Stimulated activated CD4-positive, alpha-beta T cell treated with anti-CD3 and anti-CD28 coated beads, Interleukin-4, amount 100 ng/mL, for 24 hours (primary cell): ENCODE measurements around the gene NACA.
A peak's percentile ranks its signal among the peaks of the same experiment; 100 is the strongest.
"Not testable (repeated sequence)": the region's sequence is repeated elsewhere in the genome, so short reads cannot be mapped to it uniquely, and the experiment has no call there.

Experiments
- DNase-seq: peaks from one replicate; pipeline ENCODE4 v3.0.0-alpha.2; 2020

Gene NACA

GRCh38 chr12:56724972-56725722 is at the start of gene NACA:
Gene NACA (minus strand): TSS chr12:56725299. CDS start chr12:56724521, 778 bp downstream.
- peak; percentile 99 for DNase-seq

GRCh38 chr12:56773113-56773512 is 48.0 kb upstream of the NACA start:
- DNase-seq, result no peak

DNA sequence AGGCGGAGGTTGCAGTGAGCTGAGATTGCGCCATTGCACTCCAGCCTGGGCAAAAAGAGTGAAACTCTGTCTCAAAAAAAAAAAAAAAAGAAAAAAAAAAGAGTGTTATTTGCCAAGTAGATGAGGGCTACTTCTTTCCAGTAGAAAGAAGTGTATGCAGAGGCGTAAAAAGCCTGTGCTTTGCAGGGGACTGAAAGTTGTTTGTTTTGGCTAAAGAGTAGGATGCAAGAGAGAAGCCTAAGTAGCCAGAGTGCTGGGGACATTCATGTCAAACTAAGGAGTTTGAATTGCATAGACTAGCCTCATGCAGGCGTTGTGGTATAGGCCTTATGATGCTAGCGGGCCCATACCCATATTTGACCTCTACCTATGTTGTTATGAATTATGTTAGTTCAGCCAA is 47.5 kb upstream of the NACA start:
- no peak for DNase-seq

DNA sequence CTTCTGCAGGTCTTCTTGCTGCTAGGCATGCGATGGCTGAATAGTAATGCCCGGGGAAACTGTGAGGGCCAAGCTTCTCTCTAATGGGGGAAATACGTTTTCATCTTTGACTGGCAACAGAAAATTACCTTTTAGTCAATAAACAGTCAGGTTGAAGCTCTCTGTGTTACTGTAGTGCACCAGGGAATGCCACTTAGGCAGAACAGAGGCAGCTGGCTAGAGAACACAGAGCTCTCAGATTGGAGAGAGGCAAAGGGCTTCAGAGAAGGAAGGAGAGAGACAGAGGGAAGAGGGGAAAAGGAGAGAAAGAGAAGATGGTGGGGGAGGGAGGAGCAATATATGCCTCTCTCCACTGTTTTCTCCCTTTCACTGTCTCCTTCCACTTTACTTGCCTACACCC is 44.8 kb upstream of the NACA start:
- no peak for DNase-seq

DNA sequence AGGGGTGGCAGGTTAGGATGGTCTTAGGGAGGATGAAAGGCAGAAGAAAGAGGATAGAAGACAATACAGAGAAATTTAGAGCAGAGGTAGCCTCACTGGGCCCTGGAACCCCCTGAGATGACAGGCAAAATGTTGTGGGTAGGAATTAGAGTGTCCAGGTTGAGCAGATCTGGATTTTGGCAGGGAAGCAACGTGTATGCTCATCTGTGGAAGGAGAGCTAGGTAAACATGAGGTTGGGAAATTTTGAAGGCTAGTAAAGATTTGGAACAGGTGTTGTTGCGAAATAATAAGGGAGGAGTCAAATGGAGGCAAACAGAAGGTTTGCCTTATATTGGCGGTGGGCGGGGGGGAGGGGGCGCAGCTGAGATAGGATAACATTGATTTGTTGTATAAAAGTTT is 43.3 kb upstream of the NACA start:
- DNase-seq, result no peak

- DNase-seq, result no peak
Observed at GRCh38 chr12:56766535-56766934, 41.4 kb upstream of the NACA start.

DNA sequence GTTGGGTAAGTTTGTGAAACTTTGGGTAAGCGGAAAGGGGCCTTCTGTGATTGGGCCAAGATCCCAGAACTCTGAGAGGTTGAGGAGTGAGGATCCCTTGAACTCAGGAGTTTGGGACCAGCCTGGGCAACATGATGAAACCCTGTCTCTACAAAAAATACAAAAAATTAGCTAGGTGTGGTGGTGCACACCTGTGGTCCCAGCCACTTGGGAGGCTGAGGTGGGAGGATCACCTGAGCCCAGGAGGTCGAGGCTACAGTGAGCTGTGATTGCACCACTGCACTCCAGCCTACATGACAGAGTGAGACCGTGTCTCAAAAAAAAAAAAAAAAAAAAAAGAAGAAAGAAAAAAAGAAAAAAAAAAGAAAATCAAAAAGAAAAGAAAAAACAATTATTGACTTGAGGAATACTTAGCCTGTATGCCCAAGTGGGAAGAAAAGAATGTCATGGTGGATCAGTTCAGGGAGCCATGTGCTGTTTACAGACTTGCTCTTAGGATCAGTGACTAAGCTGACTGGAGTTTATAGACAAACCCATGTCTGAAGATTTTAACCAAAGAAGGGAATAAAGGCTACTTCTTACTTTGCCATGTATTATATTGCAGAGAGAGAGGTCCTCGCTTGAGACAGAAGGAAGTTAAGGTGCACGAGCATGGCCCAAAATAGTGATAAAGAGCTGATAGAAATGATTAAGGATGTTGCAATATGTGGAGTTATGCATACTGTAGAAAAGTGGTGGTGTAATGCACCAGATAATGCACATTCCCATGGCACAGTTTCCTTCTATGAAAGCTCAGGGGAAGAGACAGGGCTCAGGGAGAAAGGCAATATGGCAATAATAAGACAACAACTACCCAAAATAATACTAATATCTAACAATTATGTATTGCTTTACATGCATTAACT is 38.9 kb upstream of the NACA start:
- no peak for DNase-seq

DNA sequence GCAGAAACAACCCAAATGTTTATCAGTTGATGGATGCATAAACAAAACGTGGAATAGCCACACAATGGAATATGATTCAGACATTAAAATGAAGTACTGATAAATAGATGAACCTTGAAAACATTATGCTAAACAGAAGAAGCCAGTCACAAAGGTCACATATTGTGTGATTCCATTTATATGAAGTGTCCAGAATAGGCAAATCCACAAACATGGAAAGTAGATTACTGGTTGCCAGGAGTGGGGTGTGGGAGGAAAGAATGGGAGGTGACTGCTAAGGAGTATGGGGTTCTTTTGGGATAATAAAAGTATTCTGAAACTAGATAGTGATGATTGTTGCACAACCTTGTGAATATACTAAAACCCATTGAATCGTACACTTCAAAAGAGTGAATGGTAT is 36.7 kb upstream of the NACA start:
- DNase-seq, result no peak

DNA sequence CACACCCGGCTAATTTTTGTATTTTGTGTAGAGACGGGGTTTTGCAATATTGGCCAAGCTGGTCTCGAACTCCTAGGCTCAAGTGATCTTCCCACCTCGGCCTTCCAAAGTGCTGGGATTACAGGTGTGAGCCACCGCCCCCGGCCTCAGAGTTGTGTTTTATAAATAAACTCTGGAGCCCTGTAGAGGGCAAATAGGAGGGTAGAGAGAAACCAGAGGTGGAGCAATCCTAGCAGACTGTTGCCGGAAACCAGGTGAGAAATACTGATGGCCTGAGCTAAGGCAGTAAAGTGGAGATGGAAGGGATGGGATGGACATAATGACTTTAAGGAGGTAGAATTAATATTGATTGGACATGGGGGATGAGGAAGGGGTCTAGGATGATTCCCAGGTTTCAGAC is 35.4 kb upstream of the NACA start:
- DNase-seq, result no peak

- no peak for DNase-seq
Observed at GRCh38 chr12:56759263-56759908, 34.3 kb upstream of the NACA start.

DNA sequence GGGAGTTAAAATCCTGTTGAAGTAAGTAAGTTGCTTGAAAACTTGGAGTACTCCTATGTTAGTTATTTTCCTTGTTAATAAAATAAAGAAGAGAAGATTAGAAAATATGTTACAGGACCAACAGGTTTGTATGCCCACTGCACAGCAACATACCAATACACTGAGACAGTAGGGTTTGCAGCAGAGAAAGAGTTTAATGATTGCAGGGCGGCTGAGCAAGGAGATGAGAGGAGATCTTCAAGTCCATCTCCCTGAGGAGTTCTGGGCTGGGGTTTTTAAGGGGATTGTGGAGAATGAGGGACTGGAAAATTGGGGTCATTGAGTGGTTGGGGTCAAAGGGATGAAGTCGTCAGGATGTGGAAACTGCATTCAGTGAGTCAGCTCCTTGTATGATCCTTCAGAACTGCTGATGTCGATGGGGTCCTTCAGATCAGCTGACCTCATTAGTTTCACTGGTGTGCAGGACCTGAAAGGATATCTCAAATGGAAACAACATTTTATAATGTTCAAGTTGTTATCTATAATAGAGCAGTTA is 33.7 kb upstream of the NACA start:
- DNase-seq, result no peak

DNA sequence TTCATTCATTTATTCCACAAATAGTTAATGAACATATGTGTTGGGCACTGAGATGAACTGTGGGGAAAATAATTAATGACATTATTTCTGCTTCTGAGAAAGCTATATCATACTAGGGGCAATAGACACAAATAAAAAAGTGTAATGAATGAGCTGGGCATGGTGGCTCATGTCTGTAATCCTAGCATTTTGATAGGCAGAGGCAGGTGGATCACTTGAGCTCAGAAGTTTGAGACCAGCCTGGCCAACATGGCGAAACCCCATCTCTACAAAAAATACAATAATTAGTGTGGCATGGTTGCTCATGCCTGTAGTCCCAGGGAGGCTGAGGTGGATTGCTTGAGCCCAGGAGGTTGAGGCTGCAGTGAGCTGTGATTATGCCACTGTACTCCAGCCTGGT is 32.9 kb upstream of the NACA start:
- DNase-seq, result not testable (repeated sequence)

DNA sequence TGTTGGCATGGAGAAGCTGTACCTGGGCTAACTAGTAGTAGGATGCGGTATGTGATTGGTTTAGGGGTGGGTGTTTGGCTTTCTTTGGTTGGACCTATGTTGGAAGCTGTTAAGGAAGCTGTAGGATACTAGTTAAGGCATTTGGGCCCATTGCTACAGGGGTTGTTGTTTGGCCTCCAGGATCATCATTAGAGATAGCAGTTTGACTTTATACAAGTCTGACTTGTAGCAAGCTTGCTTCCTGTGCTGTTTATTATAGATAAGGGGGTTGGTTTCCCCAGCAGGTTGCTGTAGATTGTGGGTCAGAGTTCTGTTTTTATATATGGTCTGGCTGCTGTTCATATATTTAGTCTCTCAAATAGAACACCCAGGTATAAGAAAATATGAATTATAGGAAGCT is 28.5 kb upstream of the NACA start:
- DNase-seq, result no peak

DNA sequence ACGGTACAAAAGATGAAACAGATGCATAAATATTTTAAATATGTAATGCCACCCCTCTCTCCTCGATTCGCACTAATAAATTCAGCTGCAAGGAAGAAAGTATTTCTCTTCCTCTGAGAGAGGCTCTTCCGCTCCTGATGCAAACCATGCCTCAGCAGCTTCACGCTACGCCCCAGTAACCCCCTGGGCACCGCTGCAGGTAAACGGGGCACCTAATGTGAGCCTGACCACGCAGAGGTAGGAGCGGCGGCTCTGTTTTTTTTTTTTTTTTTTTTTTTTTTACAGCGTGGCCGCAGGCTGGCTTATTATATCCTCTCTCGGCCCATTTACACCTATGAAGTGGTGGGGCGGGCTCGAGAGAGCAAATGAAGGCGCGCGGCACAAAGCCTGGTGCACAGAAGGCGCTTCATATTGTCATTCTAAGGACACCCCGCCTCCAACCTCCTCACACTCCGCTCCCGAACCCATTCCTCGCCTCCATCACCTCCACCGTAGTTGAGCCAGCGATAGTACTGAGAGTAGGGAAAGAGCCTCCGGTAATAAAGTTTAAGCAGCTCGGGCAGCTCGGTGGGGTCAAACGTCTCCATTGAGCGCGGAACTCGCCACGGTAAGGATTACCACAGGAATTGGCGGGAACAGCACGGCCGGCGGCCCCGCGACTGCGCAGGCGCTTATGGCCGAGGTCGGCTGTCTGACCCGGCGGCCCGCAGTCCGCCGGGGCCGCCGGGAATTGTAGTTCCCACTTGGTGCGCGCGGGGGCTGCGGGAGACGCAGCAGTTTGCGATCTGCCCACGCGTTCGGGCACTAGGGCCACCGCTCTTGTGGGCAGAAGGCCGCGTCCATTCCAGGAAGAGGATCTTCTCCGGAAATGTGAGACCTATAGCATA is 26.9 kb upstream of the NACA start, which contains the start of gene PRIM1:
TSS of gene PRIM1 (minus strand) at position 612 of the 887 bp plus-strand sequence. CDS start at position 587, 25 bp downstream.
- peak; percentile 87 for DNase-seq

GRCh38 chr12:56750596-56750995 is 25.5 kb upstream of the NACA start:
- not testable (repeated sequence) for DNase-seq

DNA sequence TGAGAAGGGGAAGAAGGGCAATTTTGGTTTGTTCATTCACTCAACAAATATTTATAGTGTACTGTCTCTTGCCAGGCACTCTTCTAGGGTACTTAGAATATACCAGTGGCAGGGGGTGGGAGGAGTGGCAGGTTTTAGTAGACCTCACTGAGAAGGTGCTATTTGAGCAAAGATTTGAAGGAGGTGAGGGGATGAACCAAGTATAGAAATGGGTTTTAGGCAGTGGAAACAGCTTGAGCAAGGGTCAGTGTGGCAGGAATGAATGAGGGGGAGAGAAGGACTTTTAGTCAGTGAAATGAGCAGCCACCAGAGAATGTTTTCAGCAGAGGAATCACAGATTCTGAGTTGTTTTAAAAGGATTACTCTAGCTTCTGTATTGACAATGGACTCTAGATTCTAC is 24.8 kb upstream of the NACA start:
- DNase-seq, result no peak

DNA sequence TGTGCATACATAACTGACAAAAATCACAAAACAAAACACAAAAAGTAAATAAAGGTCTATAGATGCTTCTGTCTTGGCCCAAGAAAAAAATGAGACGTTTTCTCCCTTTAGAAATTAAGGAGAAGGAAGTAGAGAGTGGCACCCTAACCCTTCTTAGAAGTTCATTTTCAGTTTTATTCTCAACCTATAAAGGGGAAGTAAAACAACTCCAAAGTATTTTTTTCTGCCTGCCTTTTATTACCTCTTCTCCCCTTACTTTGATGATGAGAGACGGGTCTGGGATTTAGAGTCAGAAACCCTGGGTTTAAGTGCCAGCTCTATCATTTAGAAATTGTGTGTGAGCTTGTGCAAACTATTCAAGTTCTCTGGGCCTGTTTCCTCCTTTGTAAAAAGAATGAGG is 24.3 kb upstream of the NACA start:
- no peak for DNase-seq

- DNase-seq, result no peak
Observed at GRCh38 chr12:56728139-56728861, 3.2 kb upstream of the NACA start.

- not testable (repeated sequence) for DNase-seq
Observed at GRCh38 chr12:56726196-56726675, 1.1 kb upstream of the NACA start.

GRCh38 chr12:56725723-56726102 is 614 bp upstream of the NACA start:
- DNase-seq, result no peak

GRCh38 chr12:56724701-56724971 is 463 bp downstream of the NACA start:
- no peak for DNase-seq
